ENCODE results near the gene PDE4D. TPM values are rescaled to one million over a fixed set of nuclear protein-coding genes. Genes with fewer than 3 reads are reported as not detected.
A peak's percentile ranks its signal among the peaks of the same experiment; 100 is the strongest.

PDE4D gene
- total and polyA plus RNA-seq, 12 donors: 1.2 to 18.9 (median 2.1) TPM

DNA sequence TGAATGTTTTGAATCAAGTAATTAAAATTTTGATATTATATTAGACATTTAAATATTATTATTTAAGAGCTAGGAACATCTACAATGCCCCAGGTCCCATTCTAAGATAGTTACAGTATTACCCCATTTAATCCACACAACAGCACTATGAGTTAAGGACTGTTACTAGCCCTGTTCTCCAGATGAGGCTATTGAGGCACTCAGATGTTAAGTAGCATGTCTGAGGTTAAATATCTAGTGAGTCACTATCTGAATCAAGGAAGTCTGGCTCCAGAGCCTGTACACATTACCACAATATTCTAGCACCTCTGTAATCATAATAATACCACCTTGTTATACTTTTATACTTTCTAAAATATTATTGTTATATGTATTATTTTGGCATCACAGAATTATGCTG, 304.6 kb downstream of the PDE4D start:
- Histone ChIP-seq H3K4me3 (no peak overlapping the region), H3K9me3 (replicated peaks in 1 of 3) (no peaks in the 10 kb centered on the region), H3K27me3 (no peaks in the 10 kb centered on the region), H3K27ac (no peak overlapping the region), H3K4me1 (replicated peaks in 1 of 2) (no peaks in the 10 kb centered on the region), H3K36me3 (replicated peaks in 1 of 2) (no peaks in the 10 kb centered on the region)
- TF ChIP-seq, protein P1, sequence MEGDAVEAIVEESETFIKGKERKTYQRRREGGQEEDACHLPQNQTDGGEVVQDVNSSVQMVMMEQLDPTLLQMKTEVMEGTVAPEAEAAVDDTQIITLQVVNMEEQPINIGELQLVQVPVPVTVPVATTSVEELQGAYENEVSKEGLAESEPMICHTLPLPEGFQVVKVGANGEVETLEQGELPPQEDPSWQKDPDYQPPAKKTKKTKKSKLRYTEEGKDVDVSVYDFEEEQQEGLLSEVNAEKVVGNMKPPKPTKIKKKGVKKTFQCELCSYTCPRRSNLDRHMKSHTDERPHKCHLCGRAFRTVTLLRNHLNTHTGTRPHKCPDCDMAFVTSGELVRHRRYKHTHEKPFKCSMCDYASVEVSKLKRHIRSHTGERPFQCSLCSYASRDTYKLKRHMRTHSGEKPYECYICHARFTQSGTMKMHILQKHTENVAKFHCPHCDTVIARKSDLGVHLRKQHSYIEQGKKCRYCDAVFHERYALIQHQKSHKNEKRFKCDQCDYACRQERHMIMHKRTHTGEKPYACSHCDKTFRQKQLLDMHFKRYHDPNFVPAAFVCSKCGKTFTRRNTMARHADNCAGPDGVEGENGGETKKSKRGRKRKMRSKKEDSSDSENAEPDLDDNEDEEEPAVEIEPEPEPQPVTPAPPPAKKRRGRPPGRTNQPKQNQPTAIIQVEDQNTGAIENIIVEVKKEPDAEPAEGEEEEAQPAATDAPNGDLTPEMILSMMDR (IDR thresholded peaks at IDR 0.05): no peak
- TF ChIP-seq POLR2A (IDR thresholded peaks at IDR 0.05): no peak
- no peak for DNase-seq
- intact Hi-C loops (cut with DNase I): no loop called here

DNA sequence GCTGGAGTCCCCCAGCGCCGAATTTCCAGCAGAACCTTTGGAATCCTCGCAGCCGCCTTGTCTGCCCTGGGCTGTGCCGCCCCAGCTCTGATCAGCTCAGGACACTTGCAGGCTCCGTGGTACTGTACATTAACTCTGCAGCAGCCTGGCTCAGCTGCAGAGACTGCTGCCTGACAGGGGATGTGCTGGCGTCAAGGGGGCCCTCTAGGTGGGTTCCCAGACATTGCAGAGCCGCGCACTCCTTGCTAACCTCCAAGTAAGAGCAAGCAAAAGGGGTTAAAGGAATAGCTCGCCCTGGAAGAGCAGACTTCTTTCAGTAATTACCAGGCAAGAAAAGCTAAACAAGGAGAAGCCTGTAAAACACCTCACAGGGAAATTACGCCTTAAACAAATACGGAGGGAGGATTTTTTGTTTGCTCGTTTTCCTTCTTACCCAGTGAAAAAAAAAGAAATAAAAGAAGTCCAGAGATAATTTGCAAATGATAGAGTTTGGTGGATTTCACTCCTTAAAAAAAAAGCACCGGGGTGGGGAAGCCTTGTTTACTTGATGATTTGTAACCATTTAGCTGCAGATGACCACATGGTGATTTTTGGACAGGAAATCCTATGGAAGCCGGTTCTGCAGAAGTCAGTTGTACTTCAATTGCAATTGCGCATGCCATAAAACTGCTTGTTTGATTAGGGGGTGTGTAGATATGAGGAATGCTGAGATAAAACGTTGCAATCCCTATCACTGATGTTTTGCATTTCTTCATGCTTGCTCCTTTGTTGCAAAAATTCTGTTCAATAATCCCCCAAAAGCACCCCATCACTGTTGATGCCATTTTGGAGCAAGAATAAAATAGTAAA, 305.8 kb downstream of the PDE4D start:
- Histone ChIP-seq H3K27ac (no peak overlapping the region), H3K27me3 (no peaks in the 10 kb centered on the region), H3K36me3 (replicated peaks in 1 of 2) (no peaks in the 10 kb centered on the region), H3K4me3 (peak overlapping the region in 1 of 4 donors; percentile 34), H3K4me1 (replicated peaks in 1 of 2) (no peaks in the 10 kb centered on the region), H3K9me3 (replicated peaks in 1 of 3) (no peaks in the 10 kb centered on the region)
- 7 to 17% (median 12%) methylated on average over 16 to 17 of the region's 17 CpGs for WGBS, 4 donors
- TF ChIP-seq, protein P1 (IDR thresholded peaks at IDR 0.05): no peak
- TF ChIP-seq POLR2A (IDR thresholded peaks at IDR 0.05): no peak
- intact Hi-C loops (cut with DNase I): no loop called here
- peak in 6 of 7 donors; percentile 3 to 55 (median 22) for DNase-seq

DNA sequence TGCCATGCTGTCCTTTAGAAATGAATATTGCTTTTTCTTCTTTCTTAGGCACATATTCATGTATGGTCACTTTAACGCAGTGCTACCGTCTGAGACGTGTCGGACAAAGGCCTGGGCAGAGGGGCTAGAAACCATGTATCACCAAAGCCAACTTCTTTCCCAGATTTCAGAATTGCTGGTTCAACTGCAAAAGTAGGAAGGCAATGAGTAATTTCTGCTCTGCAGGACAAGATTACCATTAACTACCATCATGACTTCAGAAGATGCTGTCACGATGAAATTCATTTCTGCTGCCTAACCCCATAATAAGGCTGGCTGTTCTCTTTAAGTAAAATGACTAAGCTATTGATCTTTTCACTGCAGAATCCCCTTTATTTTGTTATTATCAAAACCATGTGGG, 306.7 kb downstream of the PDE4D start:
- TF ChIP-seq POLR2A (IDR thresholded peaks at IDR 0.05): no peak
- TF ChIP-seq, protein P1 (IDR thresholded peaks at IDR 0.05): no peak
- WGBS, 4 donors: 68 to 80% (median 73%) methylated on average over 5 of the region's 5 CpGs
- Histone ChIP-seq H3K27ac (no peak overlapping the region), H3K36me3 (replicated peaks in 1 of 2) (no peaks in the 10 kb centered on the region), H3K27me3 (no peaks in the 10 kb centered on the region), H3K9me3 (replicated peaks in 1 of 3) (no peaks in the 10 kb centered on the region), H3K4me3 (no peak overlapping the region), H3K4me1 (replicated peaks in 1 of 2) (no peaks in the 10 kb centered on the region)
- DNase-seq: no peak
- intact Hi-C loops (cut with DNase I): no loop called here

DNA sequence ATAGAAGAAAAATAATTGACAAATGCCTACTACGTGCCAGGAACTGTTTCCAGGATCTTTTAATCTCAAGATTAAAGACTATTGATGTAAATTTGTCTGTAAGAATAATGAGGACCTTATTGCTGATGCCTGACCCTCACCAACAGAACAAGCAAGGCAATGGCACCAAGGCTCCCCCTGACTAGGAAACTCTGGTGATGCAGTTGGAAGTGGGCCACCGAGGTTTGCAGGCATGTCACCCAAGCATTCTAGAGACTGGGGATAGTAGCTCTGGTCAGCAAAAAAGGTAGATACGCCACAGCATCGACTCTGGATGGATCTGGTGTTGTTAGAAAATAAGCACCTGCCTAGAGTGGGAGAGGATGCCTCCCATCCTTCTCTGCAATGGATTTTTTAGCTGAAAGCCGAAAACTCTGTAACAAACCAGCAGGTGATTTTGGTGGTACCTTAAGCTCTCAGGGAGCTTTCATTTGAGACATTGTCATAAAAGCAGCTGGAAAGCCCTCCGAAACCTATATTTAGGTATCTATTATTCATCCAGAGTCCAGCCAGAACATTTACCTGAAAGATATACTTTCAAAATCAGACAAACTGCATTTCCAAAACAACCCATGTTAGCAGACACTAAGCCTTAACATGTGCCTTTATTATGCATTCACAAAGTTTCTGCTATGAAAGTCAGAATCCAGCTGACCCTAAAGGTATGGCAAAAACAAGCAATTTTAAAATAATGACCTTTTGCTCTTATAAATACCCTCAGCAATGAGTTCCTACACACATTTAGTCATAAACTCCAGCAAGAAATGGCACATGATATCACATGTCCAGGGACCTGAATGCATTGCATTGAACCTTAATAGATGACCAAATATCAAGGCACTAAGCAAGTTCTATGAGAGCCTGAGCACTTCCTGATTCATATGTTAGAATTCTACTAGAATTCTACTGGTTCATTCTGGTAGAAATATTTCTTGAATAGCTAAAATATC, 308.4 kb downstream of the PDE4D start:
- no peaks in the 10 kb centered on the region for H3K27me3 ChIP-seq
- no peaks in the 10 kb centered on the region for H3K9me3 ChIP-seq (replicated peaks in 1 of 3)
- no peak overlapping the region for H3K27ac ChIP-seq
- H3K4me3 ChIP-seq: no peak overlapping the region
- no peaks in the 10 kb centered on the region for H3K4me1 ChIP-seq (replicated peaks in 1 of 2)
- no peaks in the 10 kb centered on the region for H3K36me3 ChIP-seq (replicated peaks in 1 of 2)
- no peak for DNase-seq
- no peak for TF ChIP-seq POLR2A (IDR thresholded peaks at IDR 0.05)
- TF ChIP-seq, protein P1 (IDR thresholded peaks at IDR 0.05): no peak
- intact Hi-C loops (cut with DNase I): no loop called here
- WGBS, 4 donors: 71 to 80% (median 75%) methylated on average over 6 of the region's 6 CpGs
